Keratinocyte (primary cell): ENCODE results near the gene AXIN2. TPM values are rescaled to one million over a fixed set of nuclear protein-coding genes. Genes with fewer than 3 reads are reported as not detected.

Source experiments
- DNase-seq: peaks from one replicate; pipeline ENCODE4 v3.0.0-alpha.2; 2011; ENCODE audit warnings: low read depth, missing footprints, low spot score
- FAIRE-seq: peaks from 2 replicates; lab custom pipeline; 2011; peaks lifted over from hg19 to GRCh38; lab: Jason Lieb, UNC
- H2AFZ ChIP-seq: 2 replicates; pipeline ENCODE4 v1.6.0; 2012; ENCODE audit warnings: low read length, control low read depth, inconsistent platforms; ENCODE audit not compliant: control insufficient read depth
- H3K27ac ChIP-seq: 2 replicates; pipeline ENCODE4 v1.5.1; 2011; ENCODE audit warnings: low read length; ENCODE audit not compliant: control insufficient read depth, insufficient read depth
- H3K27me3 ChIP-seq: 3 replicates; pipeline ENCODE4 v1.6.0; 2011; ENCODE audit warnings: low read length; ENCODE audit not compliant: control insufficient read depth, insufficient read depth; ENCODE audit errors: extremely low read depth
- H3K36me3 ChIP-seq, 2 experiments: 2 replicates in 1 of 2; 3 replicates in 1 of 2; pipeline ENCODE4 v1.5.1; 2011; ENCODE audit warnings: low read length in 2 of 2, mild to moderate bottlenecking in 1 of 2; ENCODE audit not compliant: control insufficient read depth in 2 of 2, insufficient read depth in 2 of 2; ENCODE audit errors: extremely low read depth in 1 of 2
- H3K4me1 ChIP-seq: 3 replicates; pipeline ENCODE4 v1.5.1; 2011; ENCODE audit warnings: low read length; ENCODE audit not compliant: control insufficient read depth, insufficient read depth; ENCODE audit errors: extremely low read depth
- H3K4me2 ChIP-seq: 3 replicates; pipeline ENCODE4 v1.6.0; 2011; ENCODE audit warnings: low read depth, low read length; ENCODE audit not compliant: control insufficient read depth, insufficient read depth; ENCODE audit errors: extremely low read depth
- H3K4me3 ChIP-seq, 3 experiments: fragments of 200-600 bp in 1 of 3; sonication (generic) in 1 of 3; 2 replicates in 2 of 3; 3 replicates in 1 of 3; pipeline ENCODE4 v1.5.1; 2011 to 2016; ENCODE audit warnings: low read length in 3 of 3, mild to moderate bottlenecking in 3 of 3, control low read depth in 2 of 3, inconsistent platforms in 1 of 3, low read depth in 1 of 3, mixed read lengths in 1 of 3, mixed run types in 1 of 3, moderate library complexity in 1 of 3; ENCODE audit not compliant: control insufficient read depth in 2 of 3, insufficient read depth in 2 of 3; ENCODE audit errors: extremely low read depth in 1 of 3
- H3K79me2 ChIP-seq: 2 replicates; pipeline ENCODE4 v1.6.0; 2012; ENCODE audit warnings: low read length; ENCODE audit not compliant: control insufficient read depth, insufficient read depth
- H3K9ac ChIP-seq: 3 replicates; pipeline ENCODE4 v1.6.0; 2011; ENCODE audit warnings: low read length; ENCODE audit not compliant: control insufficient read depth, insufficient read depth; ENCODE audit errors: extremely low read depth
- H3K9me1 ChIP-seq: 3 replicates; pipeline ENCODE4 v1.6.0; 2011; ENCODE audit warnings: low read length; ENCODE audit not compliant: control insufficient read depth, insufficient read depth; ENCODE audit errors: extremely low read depth
- H3K9me3 ChIP-seq: 2 replicates; pipeline ENCODE4 v1.5.1; 2012; ENCODE audit warnings: low read depth, low read length; ENCODE audit not compliant: control insufficient read depth
- H4K20me1 ChIP-seq: 3 replicates; pipeline ENCODE4 v1.6.0; 2011; ENCODE audit warnings: low read length; ENCODE audit not compliant: control insufficient read depth, insufficient read depth; ENCODE audit errors: extremely low read depth
- CTCF ChIP-seq, 3 experiments: IDR thresholded peaks in 1 of 3; conservative IDR thresholded peaks in 1 of 3; optimal IDR thresholded peaks in 1 of 3; 2 replicates in 2 of 3; 3 replicates in 1 of 3; pipeline versions ENCODE3 to v1.5.1; 2011; ENCODE audit warnings: low read length in 3 of 3, mild to moderate bottlenecking in 3 of 3, moderate library complexity in 2 of 3, control low read depth in 1 of 3, inconsistent platforms in 1 of 3; ENCODE audit not compliant: insufficient read depth in 2 of 3; ENCODE audit errors: extremely low read depth in 1 of 3
- EZH2 ChIP-seq: IDR thresholded peaks from one replicate; pipeline ENCODE4 v1.6.1; 2012; ENCODE audit warnings: inconsistent platforms, mild to moderate bottlenecking, low read length, moderate library complexity
- dilution Hi-C: fragments of 300-500 bp; cut with MboI; formaldehyde crosslinking; loops from one replicate; pipeline ENCODE4 v1.7.0; 2020; ENCODE audit warnings: low sequenced_read_pairs; ENCODE audit not compliant: extremely low pct_ligation_motif_present
- polyA plus RNA-seq, 5 experiments: library from polyadenylated mRNA; depleted of rRNA in 3 of 5; stranded (reverse) in 3 of 5; stranded (forward) in 1 of 5; unstranded in 1 of 5; fragments of >200 nt; gene quantifications; 1 replicate in 1 of 5; 2 replicates in 3 of 5; 3 replicates in 1 of 5; pipeline versions ENCODE4 v1.2.1 to v1.2.3, GENCODE V29; 2011 to 2012; ENCODE audit warnings: missing spikeins in 2 of 5, low read depth in 1 of 5, low replicate concordance in 1 of 5

AXIN2 gene
- polyA plus RNA-seq, 1 donor (not counting 4 experiments of a cell fraction or from before 2014, with no cell fraction given), result 0.14 TPM

- Histone ChIP-seq H3K4me3 (no peak overlapping the region), H3K79me2 (no peaks in the 10 kb centered on the region), H3K27me3 (no peaks in the 10 kb centered on the region), H3K4me2 (no peak overlapping the region), H3K9ac (no peak overlapping the region), H3K4me1 (no peaks in the 10 kb centered on the region), H3K9me3 (no peaks in the 10 kb centered on the region), H4K20me1 (no peaks in the 10 kb centered on the region), H3K27ac (no peak overlapping the region), H2AFZ (no peak overlapping the region), H3K9me1 (no peaks in the 10 kb centered on the region), H3K36me3 (no peaks in the 10 kb centered on the region)
- dilution Hi-C loops, result no loop called here
- TF ChIP-seq CTCF (optimal IDR thresholded peaks at IDR 0.05 in 1 of 3, IDR thresholded peaks at IDR 0.05 in 1 of 3, conservative IDR thresholded peaks at IDR 0.05 in 1 of 3; ENCODE audit: extremely low read depth in 1 of 3, insufficient read depth in 2 of 3, low read length in 3 of 3), result no peak
- no peak for TF ChIP-seq EZH2
- FAIRE-seq (no peak), DNase-seq (no peak)
Measured at GRCh38 chr17:65601881-65602280, 40.4 kb upstream of the AXIN2 start.

- Histone ChIP-seq H3K4me1 (no peaks in the 10 kb centered on the region), H3K79me2 (no peaks in the 10 kb centered on the region), H3K9ac (no peak overlapping the region)
Measured at GRCh38 chr17:65601145-65601544, 39.7 kb upstream of the AXIN2 start.

More at GRCh38 chr17:65601145-65601544, 39.7 kb upstream of the AXIN2 start:
- FAIRE-seq, result no peak
- Histone ChIP-seq H3K36me3 (no peaks in the 10 kb centered on the region), H3K4me3 (no peak overlapping the region), H3K9me1 (no peaks in the 10 kb centered on the region), H2AFZ (no peak overlapping the region), H3K4me2 (no peak overlapping the region), H3K9me3 (no peaks in the 10 kb centered on the region), H3K27ac (no peak overlapping the region), H3K27me3 (no peaks in the 10 kb centered on the region), H4K20me1 (no peaks in the 10 kb centered on the region)
- DNase-seq, result no peak
- TF ChIP-seq CTCF (optimal IDR thresholded peaks at IDR 0.05 in 1 of 3, IDR thresholded peaks at IDR 0.05 in 1 of 3, conservative IDR thresholded peaks at IDR 0.05 in 1 of 3; ENCODE audit: extremely low read depth in 1 of 3, insufficient read depth in 2 of 3, low read length in 3 of 3) (no peak), EZH2 (no peak)
- dilution Hi-C loops, result no loop called here
